ENCODE data around the gene HMCN2. TPM values are rescaled to one million over a fixed set of nuclear protein-coding genes. Genes with fewer than 3 reads are reported as not detected.

HMCN2 gene
- polyA plus RNA-seq, 1 of the 3 experiments (the other 2 are of a cell fraction) = 0.15 TPM

- Histone ChIP-seq H3K27ac (ENCODE audit: low read depth in 2 of 2, low read length in 1 of 2) (no peak overlapping the region), H3K4me3 (ENCODE audit: low read depth in 2 of 2, low read length in 1 of 2) (no peak overlapping the region), H3F3A (replicated peaks; ENCODE audit: insufficient read depth) (no peaks in the 10 kb centered on the region), H4K20me1 (ENCODE audit: insufficient read depth) (no peaks in the 10 kb centered on the region), H3K9ac (no peak overlapping the region), H3K9me3 (no peaks in the 10 kb centered on the region), H3K4me1 (ENCODE audit: control insufficient read depth in 1 of 2, insufficient read depth in 2 of 2, low read depth in 1 of 2, low read length in 1 of 2) (peaks cover 0 to 23% of the 10 kb centered on the region in 2 experiments; a peak in 1 of 4 replicates), H3K36me3 (replicated peaks in 1 of 2; ENCODE audit: control insufficient read depth in 1 of 2, insufficient read depth in 2 of 2, low read length in 1 of 2) (no peaks in the 10 kb centered on the region), H3K9me2 (no peaks in the 10 kb centered on the region), H3K79me2 (ENCODE audit: insufficient read depth) (no peaks in the 10 kb centered on the region), H3K27me3 (ENCODE audit: insufficient read depth) (no peaks in the 10 kb centered on the region), H3K4me2 (no peak overlapping the region), H2AFZ (ENCODE audit: low read depth) (no peak overlapping the region)
- ChIA-PET POLR2A (no interaction called here), CTCF (no interaction called here)
- TF ChIP-seq POLR2AphosphoS5 (IDR thresholded peaks at IDR 0.05; ENCODE audit: low read depth, low read length) = no peak
- TF ChIP-seq REST (IDR thresholded peaks at IDR 0.05; ENCODE audit: low read depth, low read length) = peak; percentile 97
- no peak for DNase-seq
- 59% methylated on average over 12 of the region's 15 CpGs for WGBS (ENCODE audit: low lambda C conversion rate)
Measured at GRCh38 chr9:130298662-130299279, 33.2 kb downstream of the HMCN2 start.

- ChIA-PET CTCF (interaction anchor here (1.0 to 6.7 kb wide), 5 partner anchors 10 to 193 kb away, joined by 3 to 30 read pairs (median 5); no protein-coding TSS in a partner anchor), POLR2A (no interaction called here)
- no peak overlapping the region for H3K4me2 ChIP-seq
- H3K4me1 ChIP-seq (ENCODE audit: control insufficient read depth in 1 of 2, insufficient read depth in 2 of 2, low read depth in 1 of 2, low read length in 1 of 2) = peaks cover 0 to 33% of the 10 kb centered on the region in 2 experiments; a peak in 2 of 4 replicates
- no peak overlapping the region for H3K27ac ChIP-seq (ENCODE audit: low read depth in 2 of 2, low read length in 1 of 2)
- H3K9ac ChIP-seq = no peak overlapping the region
- no peaks in the 10 kb centered on the region for H3F3A ChIP-seq (replicated peaks; ENCODE audit: insufficient read depth)
- no peak overlapping the region for H2AFZ ChIP-seq (ENCODE audit: low read depth)
- no peak overlapping the region for H3K4me3 ChIP-seq (ENCODE audit: low read depth in 2 of 2, low read length in 1 of 2)
- H3K9me3 ChIP-seq = no peaks in the 10 kb centered on the region
- no peaks in the 10 kb centered on the region for H3K79me2 ChIP-seq (ENCODE audit: insufficient read depth)
- 29% methylated on average over 4 of the region's 4 CpGs for WGBS (ENCODE audit: low lambda C conversion rate)
- no peaks in the 10 kb centered on the region for H3K9me2 ChIP-seq
- DNase-seq = no peak
- no peaks in the 10 kb centered on the region for H3K36me3 ChIP-seq (replicated peaks in 1 of 2; ENCODE audit: control insufficient read depth in 1 of 2, insufficient read depth in 2 of 2, low read length in 1 of 2)
- no peak for TF ChIP-seq USF2 (IDR thresholded peaks at IDR 0.05; ENCODE audit: borderline replicate concordance, low read depth, low read length)
- H3K27me3 ChIP-seq (ENCODE audit: insufficient read depth) = no peaks in the 10 kb centered on the region
- no peaks in the 10 kb centered on the region for H4K20me1 ChIP-seq (ENCODE audit: insufficient read depth)
Measured at GRCh38 chr9:130299785-130300615, 34.4 kb downstream of the HMCN2 start.
